GM12892 (cell line): ENCODE data around the gene FAM124A.

Source experiments
- POLR2A ChIP-seq: IDR thresholded peaks from 2 replicates; pipeline ENCODE4 v1.6.1; 2011; ENCODE audit warnings: low read depth, low read length, control low read depth
- POLR2AphosphoS5 ChIP-seq: IDR thresholded peaks from 2 replicates; pipeline ENCODE4 v1.6.1; 2011; ENCODE audit warnings: low read depth, low read length, control low read depth

GRCh38 chr13:51178456-51179074 is 43.6 kb upstream of the FAM124A start:
- TF ChIP-seq POLR2AphosphoS5 (no peak), POLR2A (no peak)
